Gastrocnemius medialis (tissue), 4 donors: Measurements from ENCODE around the gene BRSK1. TPM values are rescaled to one million over a fixed set of nuclear protein-coding genes. Genes with fewer than 3 reads are reported as not detected.
A peak's percentile ranks its signal among the peaks of the same experiment; 100 is the strongest.

Experiments used
- ATAC-seq, 2 donors: fragments of 150-250 bp; one replicate each; pipeline ENCODE4 v1.9.1; 2016
- DNase-seq, 2 donors: peaks; one replicate each; pipeline ENCODE4 v3.0.0-alpha.2; 2019
- H3K27ac ChIP-seq, 4 donors: fragments of 200-600 bp; sonication (generic); 1 replicate in 1 of 4; 2 replicates in 3 of 4; pipeline ENCODE4 v1.5.1; 2016 to 2018; ENCODE audit warnings: mild to moderate bottlenecking in 2 of 4, moderate library complexity in 1 of 4
- H3K27me3 ChIP-seq, 3 donors: fragments of 200-600 bp; sonication (generic) in 2 of 3; 1 replicate in 1 of 3; 2 replicates in 2 of 3; pipeline versions ENCODE4 v1.5.1 to v1.6.0; 2016 to 2019; ENCODE audit warnings: mild to moderate bottlenecking in 1 of 3, moderate library complexity in 1 of 3
- H3K36me3 ChIP-seq, 2 donors: fragments of 200-600 bp; sonication (generic) in 1 of 2; one replicate each; pipeline ENCODE4 v1.5.1; 2017 to 2018
- H3K4me1 ChIP-seq, 2 donors: fragments of 200-600 bp; sonication (generic) in 1 of 2; one replicate each; pipeline ENCODE4 v1.5.1; 2016 to 2017; ENCODE audit warnings: mild to moderate bottlenecking in 2 of 2
- H3K4me3 ChIP-seq, 4 donors: fragments of 200-600 bp; sonication (generic) in 3 of 4; 1 replicate in 1 of 4; 2 replicates in 3 of 4; pipeline ENCODE4 v1.5.1; 2016 to 2019; ENCODE audit warnings: mild to moderate bottlenecking in 2 of 4
- H3K9me3 ChIP-seq, 3 donors: fragments of 200-600 bp; sonication (generic) in 2 of 3; 1 replicate in 1 of 3; 2 replicates in 2 of 3; pipeline ENCODE4 v1.5.1; 2016 to 2019
- POLR2A ChIP-seq, 2 donors: fragments of 450-650 bp; IDR thresholded peaks; one replicate each; pipeline ENCODE4 v1.6.1; 2017; ENCODE audit warnings: antibody characterized with exemption in 2 of 2, mild to moderate bottlenecking in 2 of 2, moderate library complexity in 2 of 2
- in situ Hi-C, 4 donors: fragments of 200-750 bp; cut with MboI; loops; one replicate each; pipeline versions ENCODE4 v1.15.0 to v1.8.0; 2017; ENCODE audit warnings: low sequenced_read_pairs in 4 of 4
- intact Hi-C: fragments of 100-400 bp; cut with DNase I; formaldehyde crosslinking; loops from one replicate; pipeline ENCODE4 v1.15.1; 2023; ENCODE audit warnings: low total_unique reads
- total RNA-seq, 4 donors: library from RNA; depleted of rRNA; stranded (reverse); fragments of >200 nt; gene quantifications; one replicate each; pipeline versions ENCODE4 v1.1.0 to v1.2.3, GENCODE V29; 2016
- TF ChIP-seq, protein P1 (sequence below), 5 experiments: fragments of 450-650 bp in 3 of 5; fragments of 200-600 bp in 2 of 5; sonication (generic) in 2 of 5; IDR thresholded peaks in 4 of 5; conservative IDR thresholded peaks in 1 of 5; 1 replicate in 4 of 5; 2 replicates in 1 of 5; pipeline ENCODE4 v1.5.1; 2016 to 2019; ENCODE audit warnings: antibody characterized with exemption in 5 of 5, mild to moderate bottlenecking in 3 of 5, moderate library complexity in 3 of 5

Gene BRSK1
- total RNA-seq, 4 donors from 2014 or later: not detected

DNA sequence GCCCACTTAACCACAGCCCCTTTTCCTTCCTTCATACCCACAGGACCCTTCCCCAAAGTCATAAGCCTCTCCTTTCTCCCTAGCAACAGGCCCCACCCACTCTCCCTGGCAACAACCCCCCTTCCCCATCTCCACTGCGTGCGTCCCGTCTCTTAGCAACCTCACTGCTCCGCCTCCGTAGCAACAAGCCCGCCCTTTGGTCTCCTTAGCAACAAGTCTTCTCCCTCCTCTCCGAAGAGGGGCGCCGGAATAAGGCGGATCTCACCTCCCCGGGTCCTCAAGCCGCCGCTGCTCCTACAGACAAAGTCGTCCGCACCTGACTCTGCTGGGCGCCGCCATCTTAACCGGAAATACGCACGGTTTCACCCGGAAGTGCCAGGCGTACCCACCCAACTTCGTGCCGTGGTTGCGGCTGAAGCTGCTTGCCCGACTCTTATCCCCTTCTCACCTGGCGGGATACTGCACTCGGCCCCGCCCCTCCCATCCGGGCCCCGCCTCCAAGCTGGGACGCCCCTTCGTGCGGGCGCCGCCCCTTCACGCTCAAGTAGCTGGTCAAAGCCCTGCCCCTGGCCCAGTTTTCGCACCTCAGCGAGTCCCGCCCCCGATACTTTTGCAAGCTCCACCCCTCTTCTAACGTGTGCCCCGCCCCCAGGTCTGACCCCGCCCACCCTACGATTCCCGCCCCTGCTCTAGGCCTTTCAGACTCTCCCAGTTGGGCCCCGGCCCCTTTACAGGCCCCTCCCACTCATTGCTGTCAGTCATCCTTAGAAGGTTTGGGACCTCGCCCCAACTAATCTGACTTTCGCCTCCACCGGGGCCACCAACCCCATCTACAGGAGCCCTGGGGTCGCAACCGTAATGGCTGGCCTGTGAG lies 3.8 kb upstream of the BRSK1 start, which contains the start of gene HSPBP1:
HSPBP1 (minus strand) TSS at position 341 of the 874 bp plus-strand sequence. CDS start 502 bp downstream, outside the sequence.
- peaks cover 7 to 8% of the 10 kb centered on the region in 2 donors for H3K4me1 ChIP-seq
- no peaks in the 10 kb centered on the region for H3K9me3 ChIP-seq
- DNase-seq: peak; percentile 76 to 87
- in situ Hi-C loops (loop anchor here in 1 of 4 donors (25.0 kb wide), 1 partner anchor 132 kb away; the partner anchor contains the start of gene UBE2S), intact Hi-C loops (loop anchor here (1.0 kb wide), 1 partner anchor 21 kb away; the partner anchor contains the start of gene PPP6R1)
- peaks cover 0 to 9% (median 0%) of the 10 kb centered on the region in 3 donors for H3K27me3 ChIP-seq
- peak within 1 kb of the TSS; percentile 70 to 86 (median 81) for H3K27ac ChIP-seq
- peaks cover 0 to 14% of the 10 kb centered on the region in 2 donors for H3K36me3 ChIP-seq
- TF ChIP-seq, protein P1, sequence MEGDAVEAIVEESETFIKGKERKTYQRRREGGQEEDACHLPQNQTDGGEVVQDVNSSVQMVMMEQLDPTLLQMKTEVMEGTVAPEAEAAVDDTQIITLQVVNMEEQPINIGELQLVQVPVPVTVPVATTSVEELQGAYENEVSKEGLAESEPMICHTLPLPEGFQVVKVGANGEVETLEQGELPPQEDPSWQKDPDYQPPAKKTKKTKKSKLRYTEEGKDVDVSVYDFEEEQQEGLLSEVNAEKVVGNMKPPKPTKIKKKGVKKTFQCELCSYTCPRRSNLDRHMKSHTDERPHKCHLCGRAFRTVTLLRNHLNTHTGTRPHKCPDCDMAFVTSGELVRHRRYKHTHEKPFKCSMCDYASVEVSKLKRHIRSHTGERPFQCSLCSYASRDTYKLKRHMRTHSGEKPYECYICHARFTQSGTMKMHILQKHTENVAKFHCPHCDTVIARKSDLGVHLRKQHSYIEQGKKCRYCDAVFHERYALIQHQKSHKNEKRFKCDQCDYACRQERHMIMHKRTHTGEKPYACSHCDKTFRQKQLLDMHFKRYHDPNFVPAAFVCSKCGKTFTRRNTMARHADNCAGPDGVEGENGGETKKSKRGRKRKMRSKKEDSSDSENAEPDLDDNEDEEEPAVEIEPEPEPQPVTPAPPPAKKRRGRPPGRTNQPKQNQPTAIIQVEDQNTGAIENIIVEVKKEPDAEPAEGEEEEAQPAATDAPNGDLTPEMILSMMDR (IDR thresholded peaks at IDR 0.05 in 4 of 5, conservative IDR thresholded peaks at IDR 0.05 in 1 of 5): no peak
- no peak for TF ChIP-seq POLR2A (IDR thresholded peaks at IDR 0.05)
- peak; percentile 94 to 98 for ATAC-seq
- peak within 1 kb of the TSS; percentile 63 to 97 (median 82) for H3K4me3 ChIP-seq

DNA sequence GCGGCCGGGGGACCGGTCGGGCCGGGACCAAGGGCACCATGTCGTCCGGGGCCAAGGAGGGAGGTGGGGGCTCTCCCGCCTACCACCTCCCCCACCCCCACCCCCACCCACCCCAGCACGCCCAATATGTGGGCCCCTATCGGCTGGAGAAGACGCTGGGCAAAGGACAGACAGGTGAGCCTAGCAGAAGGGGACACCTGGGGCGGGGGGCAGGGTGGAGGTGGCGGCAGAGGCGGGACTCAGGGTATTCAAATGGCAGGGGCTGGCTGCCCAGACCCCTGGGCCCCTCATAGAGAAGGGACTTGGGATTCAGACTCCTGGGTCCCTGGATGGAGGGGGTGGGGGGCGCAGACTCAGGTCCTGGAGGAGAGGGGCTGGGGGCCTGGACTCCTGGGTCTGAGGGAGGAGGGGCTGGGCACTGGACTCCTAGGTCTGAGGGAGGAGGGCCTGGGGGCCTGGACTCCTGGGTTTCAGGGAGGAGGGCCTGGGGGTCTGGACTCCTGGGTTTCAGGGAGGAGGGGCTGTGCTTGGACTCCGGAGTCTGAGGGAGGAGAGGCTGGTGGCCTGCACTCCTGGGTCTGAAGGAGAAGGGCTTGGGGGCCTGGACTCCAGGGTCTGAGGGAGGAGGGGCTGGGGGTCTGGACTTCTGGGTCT lies 735 bp downstream of the BRSK1 start:
- Histone ChIP-seq H3K27me3 (peaks cover 0 to 9% (median 0%) of the 10 kb centered on the region in 3 donors), H3K9me3 (no peaks in the 10 kb centered on the region), H3K27ac (peak overlapping the region in 1 of 4 donors; percentile 26), H3K4me3 (peak overlapping the region in 2 of 4 donors; percentile 15 to 27), H3K36me3 (no peaks in the 10 kb centered on the region), H3K4me1 (peaks cover 0 to 1% of the 10 kb centered on the region in 2 donors)
- no peak for DNase-seq
- no peak for ATAC-seq
- intact Hi-C loops: no loop called here
- in situ Hi-C loops: loop anchor here in 1 of 4 donors (25.0 kb wide), 1 partner anchor 128 kb away; the partner anchor contains the start of gene UBE2S
- TF ChIP-seq, protein P1 (IDR thresholded peaks at IDR 0.05 in 4 of 5, conservative IDR thresholded peaks at IDR 0.05 in 1 of 5): no peak
- no peak for TF ChIP-seq POLR2A (IDR thresholded peaks at IDR 0.05)

DNA sequence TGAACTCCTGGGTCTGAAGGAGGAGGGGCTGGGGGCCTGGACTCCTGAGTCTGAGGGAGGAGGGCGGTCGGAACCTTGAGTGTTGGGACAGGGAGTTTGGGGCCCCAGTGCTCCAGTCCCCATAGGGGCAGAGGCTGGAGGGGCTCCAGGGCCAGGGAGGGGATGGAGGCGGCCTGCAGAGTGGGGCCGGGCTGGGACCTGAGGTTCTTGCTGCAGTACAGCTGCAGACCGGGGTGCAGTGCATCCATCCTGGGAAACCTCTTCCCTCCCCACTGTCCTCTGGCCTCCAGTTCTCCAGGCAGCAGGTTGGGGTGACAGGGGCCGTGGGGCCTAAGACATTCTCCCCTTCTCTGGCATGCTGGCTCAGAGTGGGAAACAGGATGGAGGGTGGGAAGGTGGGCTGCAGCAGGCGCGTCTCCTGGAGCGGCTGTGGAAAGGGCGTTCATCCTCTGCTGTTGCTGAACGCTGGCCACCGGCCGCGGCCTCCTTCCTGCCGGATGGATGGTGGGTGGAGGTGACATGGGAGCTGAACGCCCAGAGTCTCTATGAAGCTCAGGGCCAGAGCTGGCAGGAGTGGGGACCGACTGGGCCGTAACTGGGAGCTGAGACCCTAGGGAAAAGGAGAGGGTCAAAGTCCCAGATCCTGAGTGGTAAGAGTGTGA lies 1.6 kb downstream of the BRSK1 start:
- H3K36me3 ChIP-seq: no peaks in the 10 kb centered on the region
- intact Hi-C loops (no loop called here), in situ Hi-C loops (loop anchor here in 1 of 4 donors (25.0 kb wide), 1 partner anchor 127 kb away; the partner anchor contains the start of gene UBE2S)
- TF ChIP-seq, protein P1 (IDR thresholded peaks at IDR 0.05 in 4 of 5, conservative IDR thresholded peaks at IDR 0.05 in 1 of 5): no peak
- no peak for TF ChIP-seq POLR2A (IDR thresholded peaks at IDR 0.05)
- no peak overlapping the region for H3K27ac ChIP-seq
- peaks cover 0 to 9% (median 0%) of the 10 kb centered on the region in 3 donors for H3K27me3 ChIP-seq
- no peak overlapping the region for H3K4me3 ChIP-seq
- no peak for ATAC-seq
- H3K9me3 ChIP-seq: no peaks in the 10 kb centered on the region
- no peak for DNase-seq
- no peaks in the 10 kb centered on the region for H3K4me1 ChIP-seq

DNA sequence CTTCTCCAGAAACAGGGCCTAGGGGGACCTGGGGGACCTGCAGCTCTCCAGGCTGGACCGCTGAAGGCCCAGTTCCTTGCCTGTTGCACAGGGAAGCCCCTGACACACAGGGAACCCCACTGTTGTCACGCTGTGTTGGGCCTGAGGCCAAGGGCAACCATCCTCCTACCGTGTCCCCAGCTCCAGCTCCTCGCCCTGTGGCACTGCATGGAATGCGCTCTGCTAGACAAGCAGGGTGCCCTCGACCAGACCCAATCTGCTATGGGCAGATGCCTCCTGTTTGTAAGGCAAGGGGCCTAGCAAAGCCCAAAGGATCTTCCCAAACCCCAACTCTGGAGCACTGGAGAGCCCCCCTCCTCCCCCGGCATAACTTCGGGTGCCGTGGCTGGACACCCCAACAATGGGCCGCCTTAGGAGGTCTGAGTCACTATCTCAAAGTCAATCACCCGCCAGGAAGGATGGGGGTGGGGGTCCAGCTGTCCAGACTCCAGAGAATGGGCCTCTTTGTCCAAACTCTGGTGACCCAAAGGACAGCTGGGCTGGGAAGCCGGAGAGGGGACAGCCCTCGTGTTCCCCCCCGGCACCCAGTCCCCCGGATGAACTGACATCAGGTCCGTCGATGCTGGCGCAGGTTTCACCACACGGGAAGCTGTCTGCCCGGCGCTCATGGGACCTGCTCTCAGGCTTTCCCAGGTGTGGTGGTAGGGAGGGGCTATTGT lies 3.7 kb downstream of the BRSK1 start:
- in situ Hi-C loops (loop anchor here in 1 of 4 donors (25.0 kb wide), 1 partner anchor 125 kb away; the partner anchor contains the start of gene UBE2S), intact Hi-C loops (no loop called here)
- no peak for DNase-seq
- H3K27ac ChIP-seq: no peak overlapping the region
- H3K27me3 ChIP-seq: peaks cover 0 to 9% (median 0%) of the 10 kb centered on the region in 3 donors
- H3K4me3 ChIP-seq: no peak overlapping the region
- no peaks in the 10 kb centered on the region for H3K9me3 ChIP-seq
- ATAC-seq: no peak
- TF ChIP-seq, protein P1 (IDR thresholded peaks at IDR 0.05 in 4 of 5, conservative IDR thresholded peaks at IDR 0.05 in 1 of 5): no peak
- TF ChIP-seq POLR2A (IDR thresholded peaks at IDR 0.05): no peak
- H3K4me1 ChIP-seq: no peaks in the 10 kb centered on the region
- no peaks in the 10 kb centered on the region for H3K36me3 ChIP-seq
